COLO668 (cell line): ENCODE data around the gene MBD3L5.
"Not testable (repeated sequence)": the region's sequence is repeated elsewhere in the genome, so short reads cannot be mapped to it uniquely, and the experiment has no call there.

Experiments used
- DNase-seq: peaks from one replicate; lab custom pipeline; 2025; ENCODE audit not compliant: unreplicated experiment; lab: John Stamatoyannopoulos, UW

Gene MBD3L5

DNA sequence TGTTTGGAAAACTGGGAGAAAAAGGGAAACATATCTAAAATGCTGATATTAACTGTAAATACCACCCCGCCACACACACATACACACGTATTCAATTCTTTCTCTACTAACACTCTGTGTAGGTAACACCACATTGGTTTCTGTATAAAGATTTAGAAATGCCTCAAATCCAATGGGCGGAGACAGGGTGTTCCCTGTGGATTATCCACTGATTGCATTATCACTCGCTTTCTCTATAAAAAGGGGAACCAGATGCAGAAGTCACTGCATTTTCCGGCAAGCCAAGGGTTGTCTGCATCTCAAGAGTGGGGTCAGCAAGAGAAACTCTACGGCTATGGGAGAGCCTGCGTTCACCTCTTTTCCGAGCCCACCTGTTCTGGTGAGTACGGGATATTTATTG is at the start of gene MBD3L5:
Gene MBD3L5, plus strand, starts transcription at position 301 of the 400 bp plus-strand sequence. Its CDS starts 34 bp downstream, at position 335.
- not testable (repeated sequence) for DNase-seq

GRCh38 chr19:6983448-6983847 is 46.9 kb upstream of the MBD3L5 start:
- no peak for DNase-seq

GRCh38 chr19:6987850-6988249 is 42.5 kb upstream of the MBD3L5 start:
- DNase-seq: no peak

- DNase-seq: no peak
Observed at GRCh38 chr19:6988257-6988656, 42.1 kb upstream of the MBD3L5 start.

DNA sequence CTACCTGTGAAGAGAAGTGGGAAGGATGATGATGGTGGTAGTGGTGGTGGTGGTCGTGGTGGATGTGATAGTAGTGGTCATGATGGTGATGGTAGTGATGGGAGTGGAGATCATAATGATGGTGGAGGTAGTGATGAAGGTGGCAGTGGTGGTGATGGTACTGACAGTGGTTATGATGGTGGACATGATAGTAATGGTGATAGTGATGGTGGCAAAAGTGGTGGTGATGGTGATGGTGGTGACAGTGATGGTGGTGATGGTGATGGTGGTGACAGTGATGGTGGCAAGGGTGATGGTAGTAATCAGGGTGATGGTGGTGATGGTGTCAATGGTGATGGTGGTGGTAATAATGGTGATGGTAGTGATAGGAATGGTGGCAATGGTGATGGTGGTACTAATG is 35.3 kb upstream of the MBD3L5 start:
- no peak for DNase-seq

GRCh38 chr19:6996810-6997209 is 33.6 kb upstream of the MBD3L5 start:
- DNase-seq: no peak

DNA sequence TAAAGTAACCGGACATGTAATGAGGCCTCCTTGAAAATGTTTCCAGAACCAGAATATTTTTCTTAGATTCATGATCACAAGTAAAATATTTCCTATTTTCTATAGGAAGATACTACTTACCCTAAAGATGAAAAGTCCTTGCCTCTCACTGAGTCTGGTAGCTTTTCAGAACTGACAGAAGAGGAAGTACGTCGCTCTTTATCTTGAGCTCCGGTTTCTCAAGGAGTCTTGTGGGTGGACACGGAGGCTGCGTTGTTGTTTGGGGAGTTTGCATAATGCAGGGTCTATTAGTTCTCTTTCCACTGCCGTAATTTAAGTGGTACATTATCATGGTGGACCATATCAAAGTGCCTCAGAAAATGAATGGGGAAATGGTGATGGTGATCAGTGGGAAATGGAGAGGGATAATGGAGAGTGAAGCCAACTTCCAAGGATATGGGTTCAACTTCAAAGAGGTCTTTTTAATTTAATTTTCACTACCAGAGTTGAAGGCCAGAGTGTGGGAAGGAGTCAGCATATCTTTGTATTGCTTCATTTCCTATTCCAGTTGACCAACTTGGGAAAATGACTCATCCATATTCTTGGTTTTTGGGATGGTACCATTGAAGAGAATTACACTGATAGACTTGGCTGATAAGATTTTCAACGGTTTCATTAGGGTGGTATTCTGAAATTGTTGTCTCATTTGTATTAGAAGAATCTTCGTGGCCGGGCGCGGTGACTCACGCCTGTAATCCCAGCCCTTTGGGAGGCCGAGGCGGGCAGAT is 32.5 kb upstream of the MBD3L5 start:
- no peak for DNase-seq

- DNase-seq: no peak
Observed at GRCh38 chr19:6999933-7000332, 30.4 kb upstream of the MBD3L5 start.

GRCh38 chr19:7000333-7000732 is 30.0 kb upstream of the MBD3L5 start:
- no peak for DNase-seq

- no peak for DNase-seq
Observed at GRCh38 chr19:7000816-7001215, 29.6 kb upstream of the MBD3L5 start.

- DNase-seq: no peak
Observed at GRCh38 chr19:7004313-7004931, 26.0 kb upstream of the MBD3L5 start.

DNA sequence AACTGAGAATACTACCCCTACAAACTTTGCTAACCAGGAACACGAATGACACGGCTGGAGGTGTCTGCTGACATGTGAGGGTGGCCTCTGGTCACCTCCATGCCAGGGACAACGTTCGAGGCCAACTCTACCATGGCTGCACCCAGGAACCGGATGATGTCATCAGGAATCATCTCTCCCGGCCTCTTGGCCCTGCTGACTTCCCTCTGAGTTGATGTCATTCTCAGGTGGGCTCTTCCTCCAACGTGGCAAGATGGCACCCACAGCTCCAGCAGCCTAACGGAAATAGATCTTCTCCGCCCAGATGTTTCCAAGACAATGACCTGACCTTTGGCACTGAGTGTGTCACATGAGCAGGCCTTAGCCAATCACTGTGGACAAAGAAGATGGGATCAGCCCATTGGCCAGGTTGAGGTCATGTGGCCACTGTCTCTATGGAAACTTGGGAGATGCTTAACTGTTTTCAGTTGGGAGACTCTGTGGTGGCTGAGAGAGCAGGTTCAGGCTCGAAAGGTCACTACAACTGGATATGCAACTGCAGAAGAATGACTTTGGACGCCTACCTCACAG is 24.2 kb upstream of the MBD3L5 start:
- DNase-seq: no peak

GRCh38 chr19:7007859-7008258 is 22.5 kb upstream of the MBD3L5 start:
- no peak for DNase-seq

DNA sequence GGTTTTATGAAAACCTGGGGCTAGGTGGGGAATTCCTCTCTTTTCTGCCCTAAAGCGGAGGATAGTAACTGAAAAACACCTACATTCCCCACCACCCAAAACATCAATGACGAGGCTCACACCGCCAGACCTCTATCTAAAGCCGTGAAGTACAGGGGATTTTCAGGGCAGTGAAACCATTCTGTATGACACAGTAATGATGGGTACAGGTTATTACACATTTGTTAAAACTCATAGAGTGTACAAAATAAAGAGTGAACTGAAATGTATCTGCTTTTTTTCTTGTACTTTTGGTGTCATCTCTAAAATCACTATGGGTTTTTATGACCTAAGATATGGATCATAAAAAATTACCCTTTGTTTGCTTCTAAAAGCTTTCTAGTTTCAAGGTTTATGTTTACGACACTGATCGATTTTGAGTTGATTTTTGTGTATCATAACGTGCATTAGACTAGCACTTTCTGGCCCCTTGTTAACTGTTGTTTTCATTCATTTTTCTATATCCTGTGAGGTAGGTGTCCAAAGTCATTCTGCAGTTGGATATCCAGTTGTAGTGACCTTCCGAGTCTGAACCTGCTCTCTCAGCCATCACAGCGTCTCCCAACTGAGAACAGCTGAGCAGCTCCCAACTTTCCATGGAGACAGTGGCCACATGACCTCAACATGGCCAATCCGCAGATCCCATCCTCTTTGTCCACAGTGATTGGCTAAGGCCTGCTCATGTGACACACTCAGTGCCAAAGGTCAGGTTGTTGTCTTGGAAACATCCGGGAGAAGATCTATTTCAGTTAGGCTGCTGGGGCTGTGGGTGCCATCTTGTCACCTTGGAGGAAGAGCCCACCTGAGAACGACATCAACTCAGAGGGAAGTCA is 19.4 kb upstream of the MBD3L5 start:
- DNase-seq: no peak

DNA sequence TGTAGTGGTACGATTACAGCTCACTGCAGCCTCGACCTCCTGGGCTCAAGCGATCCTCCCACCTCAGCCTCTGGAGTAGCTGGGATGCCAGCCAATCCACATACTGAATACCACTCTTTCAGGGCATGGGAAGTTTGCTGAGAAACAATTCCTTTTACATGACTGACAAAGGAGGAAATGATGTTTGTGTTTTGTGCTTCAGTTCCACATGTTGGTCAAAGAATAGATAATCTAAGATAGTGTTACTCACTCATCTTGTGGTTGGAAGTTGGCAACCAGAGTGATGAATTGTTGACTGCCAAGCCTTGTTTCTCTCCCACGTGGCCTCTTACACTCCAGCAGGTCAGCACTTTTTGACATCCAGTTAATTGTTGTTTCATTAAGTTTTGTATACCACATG is 16.7 kb upstream of the MBD3L5 start:
- no peak for DNase-seq

- DNase-seq: no peak
Observed at GRCh38 chr19:7018828-7019227, 11.6 kb upstream of the MBD3L5 start.

- not testable (repeated sequence) for DNase-seq
Observed at GRCh38 chr19:7021331-7021730, 9.0 kb upstream of the MBD3L5 start, which contains the start of gene MBD3L2B. MBD3L2B (minus strand) TSS chr19:7021431; CDS start chr19:7021397, 34 bp downstream.

- not testable (repeated sequence) for DNase-seq
Observed at GRCh38 chr19:7028790-7029189, 1.6 kb upstream of the MBD3L5 start.

GRCh38 chr19:7040079-7040478 is 9.7 kb downstream of the MBD3L5 start, which contains the start of gene MBD3L4:
MBD3L4 (minus strand) TSS chr19:7040179; CDS start chr19:7040144, 35 bp downstream.
- DNase-seq: not testable (repeated sequence)

GRCh38 chr19:7041563-7041962 is 11.2 kb downstream of the MBD3L5 start:
- not testable (repeated sequence) for DNase-seq

GRCh38 chr19:7049021-7049420 is 18.6 kb downstream of the MBD3L5 start, which contains the start of gene MBD3L2:
MBD3L2 (plus strand) TSS chr19:7049321; CDS start chr19:7049374, 53 bp downstream.
- not testable (repeated sequence) for DNase-seq
